ENCODE data around the gene SRGAP2. TPM values are rescaled to one million over a fixed set of nuclear protein-coding genes. Genes with fewer than 3 reads are reported as not detected.
"Not testable (repeated sequence)": the region's sequence is repeated elsewhere in the genome, so short reads cannot be mapped to it uniquely, and the experiment has no call there.

SRGAP2 gene
- total RNA-seq, 6 experiments from 2014 or later, result 9.8 to 20.0 (median 15.3) TPM

DNA sequence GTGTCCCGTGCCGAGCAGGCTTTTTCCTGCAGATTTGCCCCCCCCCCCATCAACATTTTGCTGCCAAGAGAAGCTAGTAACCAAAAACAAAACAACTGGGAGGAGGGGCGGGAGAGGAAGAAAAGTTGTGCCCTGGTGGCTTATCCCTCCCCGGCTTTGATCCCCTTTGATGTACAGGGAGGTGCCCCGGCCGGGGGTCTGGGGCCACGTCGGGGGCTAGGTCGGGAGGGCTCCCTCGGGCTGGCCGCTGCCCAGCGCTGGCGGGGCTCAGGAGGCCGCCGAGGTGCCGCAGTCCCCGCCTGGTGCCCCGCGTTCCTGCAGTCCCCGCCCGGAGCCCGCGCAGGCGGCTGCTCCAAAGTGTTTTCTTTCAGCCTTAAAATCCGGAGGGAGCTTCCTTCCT lies 1.5 kb downstream of the SRGAP2 start:
- H3K27ac ChIP-seq; H3K4me1 ChIP-seq; H3K9me3 ChIP-seq; H3K36me3 ChIP-seq; H3K27me3 ChIP-seq; ATAC-seq; intact Hi-C loops (cut with DNase I): not testable (repeated sequence)
- peak overlapping the region; percentile 33 to 54 (median 43) for H3K4me3 ChIP-seq
- WGBS (ENCODE audit: insufficient coverage, low coverage, low lambda C conversion rate, missing lambda C conversion rate), result 0% methylated on average over 2 of the region's 25 CpGs
- DNase-seq, result peak; percentile 21 to 37 (median 27)

DNA sequence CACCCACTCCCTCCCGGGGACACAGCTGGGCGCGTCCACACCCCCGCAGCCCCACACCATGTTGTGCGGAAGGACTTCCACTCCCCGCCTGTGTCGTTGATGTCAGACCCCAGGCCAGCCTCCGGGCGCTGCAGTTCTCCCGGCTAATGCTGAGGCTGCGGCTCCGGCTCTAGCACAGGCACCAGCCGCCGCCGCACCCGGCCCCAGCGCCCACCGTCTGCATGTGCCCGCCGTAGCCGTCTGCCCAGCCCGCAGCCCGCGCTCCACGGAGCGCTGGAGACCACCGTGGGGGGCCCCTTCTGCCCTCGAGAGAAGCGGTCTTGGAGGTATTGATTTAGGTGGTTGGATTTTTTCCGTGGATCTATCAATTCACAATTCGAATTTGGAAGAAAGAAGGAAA lies 2.2 kb downstream of the SRGAP2 start:
- no CpG with 5 or more reads among the region's 31 CpGs for WGBS (ENCODE audit: insufficient coverage, low coverage, low lambda C conversion rate, missing lambda C conversion rate)
- intact Hi-C loops (cut with DNase I); H3K27ac ChIP-seq; H3K36me3 ChIP-seq; ATAC-seq; H3K4me1 ChIP-seq; H3K9me3 ChIP-seq; H3K27me3 ChIP-seq: not testable (repeated sequence)
- peak; percentile 23 to 42 (median 35) for DNase-seq
- H3K4me3 ChIP-seq, result peak overlapping the region in 2 of 3 donors; percentile 16 to 27

DNA sequence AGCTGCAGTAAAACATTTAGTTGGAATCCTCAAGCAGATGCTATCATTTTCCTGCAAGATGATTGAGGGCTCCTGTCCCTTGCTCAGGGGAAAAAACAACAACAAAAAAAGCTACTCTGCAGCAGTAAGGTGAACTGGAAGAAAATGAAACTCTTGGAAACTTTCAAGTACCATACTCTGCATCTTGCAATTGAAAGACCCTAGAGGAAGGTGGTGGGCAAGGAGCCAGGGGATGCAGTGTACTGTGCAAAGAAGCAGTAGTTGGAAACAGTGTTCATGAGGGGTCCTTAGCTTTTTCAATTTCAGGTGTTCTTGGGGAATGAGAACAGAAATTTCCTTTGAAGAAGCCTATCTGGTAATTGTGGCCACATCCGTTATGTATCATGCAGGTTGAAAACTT lies 7.5 kb downstream of the SRGAP2 start:
- H3K27me3 ChIP-seq; intact Hi-C loops (cut with DNase I); H3K36me3 ChIP-seq; H3K4me3 ChIP-seq; H3K27ac ChIP-seq; H3K9me3 ChIP-seq; ATAC-seq; H3K4me1 ChIP-seq; DNase-seq: not testable (repeated sequence)
- no CpG with 5 or more reads among the region's 1 CpG for WGBS (ENCODE audit: insufficient coverage, low coverage, low lambda C conversion rate, missing lambda C conversion rate)

DNA sequence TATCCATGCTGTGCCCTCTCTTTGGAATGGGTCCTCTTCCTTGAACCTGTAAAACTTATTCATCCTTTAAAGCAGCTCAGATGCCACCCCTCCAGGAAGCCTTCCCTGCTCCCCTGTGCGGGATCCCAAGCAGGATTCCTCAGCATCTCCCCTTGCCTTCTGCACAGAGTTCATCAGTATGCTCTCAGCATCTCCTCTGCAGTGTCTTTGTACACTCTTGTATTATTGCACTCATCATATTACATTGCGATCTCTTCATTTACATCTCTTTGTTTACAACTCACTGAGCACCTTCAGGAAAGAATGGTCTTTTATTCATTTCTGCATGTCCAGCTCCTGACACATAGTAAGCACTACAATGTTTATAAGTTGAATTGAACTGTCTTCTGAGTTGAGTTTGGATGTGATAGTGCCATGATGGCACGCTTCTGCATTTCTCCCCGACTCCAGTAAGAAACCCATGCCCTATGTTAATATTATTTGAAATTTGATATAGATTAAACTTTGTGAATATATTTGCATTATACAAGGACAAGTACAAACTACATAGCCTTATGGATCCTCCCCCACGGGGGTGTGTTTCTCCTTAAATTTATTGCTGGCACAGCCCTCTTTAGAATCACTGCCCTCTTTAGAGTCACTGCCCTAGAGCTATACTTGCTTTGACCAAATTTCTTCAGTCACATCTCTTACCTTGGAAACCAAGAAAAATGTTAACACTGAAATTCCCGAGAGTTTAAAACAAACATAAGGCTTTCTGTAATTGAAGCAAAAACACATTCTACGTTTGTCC lies 12.5 kb downstream of the SRGAP2 start:
- H3K4me1 ChIP-seq; ATAC-seq; H3K4me3 ChIP-seq; H3K27me3 ChIP-seq; H3K27ac ChIP-seq; H3K36me3 ChIP-seq; H3K9me3 ChIP-seq; DNase-seq; intact Hi-C loops (cut with DNase I): not testable (repeated sequence)
- 84% methylated on average over 3 of the region's 7 CpGs for WGBS (ENCODE audit: insufficient coverage, low coverage, low lambda C conversion rate, missing lambda C conversion rate)

DNA sequence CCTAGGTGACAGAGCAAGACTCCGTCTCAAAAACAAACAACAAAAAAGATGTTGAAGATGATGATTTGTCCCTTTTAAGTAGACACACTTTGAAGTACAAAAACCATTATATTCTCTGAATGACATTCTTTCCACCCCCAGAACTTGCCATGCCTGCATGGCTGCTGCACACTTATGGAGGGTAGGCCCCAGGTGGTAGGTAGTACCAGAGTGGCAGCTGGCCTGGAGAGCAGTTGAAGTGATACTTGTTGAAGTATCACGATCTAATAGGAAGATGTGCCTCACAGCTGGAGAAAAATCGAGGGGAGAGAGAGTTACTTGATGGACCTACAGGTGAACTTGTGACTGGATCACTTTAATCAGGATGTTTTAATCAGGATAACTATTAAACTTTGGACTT lies 14.9 kb downstream of the SRGAP2 start:
- intact Hi-C loops (cut with DNase I); DNase-seq; ATAC-seq; H3K9me3 ChIP-seq; H3K36me3 ChIP-seq; H3K27me3 ChIP-seq; H3K27ac ChIP-seq; H3K4me1 ChIP-seq; H3K4me3 ChIP-seq: not testable (repeated sequence)
- WGBS (ENCODE audit: insufficient coverage, low coverage, low lambda C conversion rate, missing lambda C conversion rate), result no CpG with 5 or more reads among the region's 3 CpGs

DNA sequence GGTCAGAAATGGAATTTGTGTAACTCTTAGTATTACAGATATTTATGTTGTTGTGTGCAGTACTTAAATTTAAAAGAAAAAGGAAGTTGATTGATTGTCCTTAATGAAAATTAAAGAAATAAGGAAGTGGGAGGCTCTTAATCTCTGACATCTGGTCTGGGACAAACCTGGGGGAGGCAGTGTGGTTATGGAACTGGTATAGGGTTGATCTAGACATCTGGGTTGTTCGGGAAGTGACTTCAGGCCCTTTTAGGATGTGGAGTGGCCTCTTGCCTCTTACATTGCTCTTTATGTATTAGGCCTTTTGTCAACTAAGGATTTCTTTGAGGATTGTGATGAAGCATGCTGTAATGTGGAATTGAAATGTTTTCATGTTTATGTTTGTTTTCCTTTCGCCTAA lies 15.4 kb downstream of the SRGAP2 start:
- H3K36me3 ChIP-seq; H3K4me1 ChIP-seq; H3K9me3 ChIP-seq; ATAC-seq; H3K4me3 ChIP-seq; H3K27ac ChIP-seq; H3K27me3 ChIP-seq; intact Hi-C loops (cut with DNase I); DNase-seq: not testable (repeated sequence)
- WGBS (ENCODE audit: insufficient coverage, low coverage, low lambda C conversion rate, missing lambda C conversion rate), result no CpG with 5 or more reads among the region's 2 CpGs

DNA sequence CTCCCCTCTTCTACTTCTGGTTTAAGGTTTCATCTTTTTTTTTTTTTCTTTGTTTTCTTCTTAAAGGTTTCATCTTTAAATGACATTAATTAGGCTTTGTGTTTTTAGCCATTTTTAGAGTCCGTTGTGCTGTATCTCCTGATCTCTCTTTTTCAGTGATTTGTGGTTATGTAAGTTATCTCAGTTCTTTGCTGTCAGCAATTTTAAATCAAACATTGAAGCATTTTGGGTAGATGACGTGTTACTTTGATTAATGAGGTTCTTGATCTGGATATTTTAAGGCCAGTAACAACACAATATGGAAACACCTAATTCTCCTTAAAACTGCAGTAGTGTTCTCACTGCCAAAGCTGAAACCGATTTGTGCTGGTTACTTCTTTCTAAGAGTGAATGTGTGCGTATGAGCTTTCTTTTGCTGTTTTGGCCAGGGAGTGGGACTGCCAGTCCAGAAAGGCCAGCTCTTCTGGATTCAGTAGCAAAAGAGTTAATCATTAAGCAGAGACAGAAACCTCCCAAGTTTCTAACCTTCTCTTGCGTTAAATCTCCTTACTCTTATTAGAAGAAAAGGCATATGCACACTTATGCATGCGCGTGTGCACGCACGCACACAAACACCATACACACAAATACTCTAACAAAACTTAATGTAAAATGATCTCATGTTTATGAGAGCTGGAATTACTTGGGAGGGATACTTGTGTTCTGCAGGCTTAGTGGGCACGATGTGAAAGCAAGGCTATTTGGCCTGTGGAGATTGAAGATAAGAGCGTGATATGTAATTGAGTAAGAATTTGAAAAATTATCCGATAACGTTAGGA lies 16.4 kb downstream of the SRGAP2 start:
- H3K4me1 ChIP-seq; DNase-seq; H3K27me3 ChIP-seq; H3K9me3 ChIP-seq; H3K36me3 ChIP-seq; intact Hi-C loops (cut with DNase I); H3K4me3 ChIP-seq: not testable (repeated sequence)
- ATAC-seq, result peak; percentile 67 to 88 (median 76)
- H3K27ac ChIP-seq, result peak overlapping the region in 2 of 3 donors; percentile 36 to 40
- WGBS (ENCODE audit: insufficient coverage, low coverage, low lambda C conversion rate, missing lambda C conversion rate), result 16% methylated on average over 3 of the region's 13 CpGs

DNA sequence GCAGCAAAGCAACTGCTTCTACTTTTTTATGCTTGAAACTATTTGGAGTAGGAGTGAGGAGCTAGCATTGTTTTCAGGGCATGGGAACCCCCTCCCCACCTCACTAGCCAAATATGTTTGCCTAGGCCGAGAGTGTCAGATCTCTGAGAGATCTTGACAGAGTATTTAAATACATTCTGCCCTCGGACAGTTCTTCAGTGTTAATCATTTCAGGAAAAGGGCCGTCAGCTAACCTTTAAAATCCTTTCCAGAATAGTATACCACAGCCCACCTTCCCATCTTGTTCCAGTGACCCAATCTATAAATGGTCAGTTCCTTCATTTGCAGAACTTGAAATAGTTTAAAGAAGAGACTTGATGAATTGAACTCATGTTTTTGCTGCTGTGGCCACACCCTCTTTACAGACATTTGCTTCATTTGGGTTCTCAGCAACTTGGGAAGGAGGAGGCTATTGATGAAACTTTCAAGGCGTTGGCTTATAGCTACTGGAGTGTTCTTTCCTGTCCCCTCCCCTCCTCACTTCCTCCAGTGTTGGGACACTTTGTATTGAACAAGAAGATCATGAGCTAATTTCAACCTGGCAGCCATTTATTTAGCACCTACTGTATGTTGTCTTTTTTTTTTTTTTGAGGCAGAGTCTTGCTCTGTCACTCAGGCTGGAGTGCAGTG lies 17.1 kb downstream of the SRGAP2 start:
- DNase-seq; H3K4me3 ChIP-seq; H3K4me1 ChIP-seq; intact Hi-C loops (cut with DNase I); H3K9me3 ChIP-seq; H3K36me3 ChIP-seq; H3K27me3 ChIP-seq: not testable (repeated sequence)
- WGBS (ENCODE audit: insufficient coverage, low coverage, low lambda C conversion rate, missing lambda C conversion rate), result 37% methylated on average over 4 of the region's 4 CpGs
- peak overlapping the region in 2 of 3 donors; percentile 36 to 40 for H3K27ac ChIP-seq
- peak; percentile 32 to 56 (median 46) for ATAC-seq

DNA sequence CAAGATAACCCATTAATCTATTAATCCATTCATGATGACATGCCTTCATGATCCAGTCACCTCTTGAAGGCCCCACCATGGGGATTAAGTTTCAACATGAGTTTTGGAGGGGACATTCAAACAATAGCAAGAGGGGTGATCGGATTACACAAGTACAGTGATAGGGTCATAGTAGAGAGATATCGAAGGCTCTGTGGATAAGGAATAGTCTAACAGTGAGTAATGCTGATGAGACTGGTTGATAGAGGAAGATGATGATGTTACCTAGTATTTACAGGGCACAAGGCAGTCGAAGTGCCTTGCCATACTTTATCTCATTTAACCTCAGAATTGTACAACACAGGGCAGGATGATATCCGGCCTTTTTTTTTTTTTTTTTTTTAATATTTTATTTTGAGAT lies 18.2 kb downstream of the SRGAP2 start:
- WGBS (ENCODE audit: insufficient coverage, low coverage, low lambda C conversion rate, missing lambda C conversion rate), result no CpG with 5 or more reads among the region's 4 CpGs

DNA sequence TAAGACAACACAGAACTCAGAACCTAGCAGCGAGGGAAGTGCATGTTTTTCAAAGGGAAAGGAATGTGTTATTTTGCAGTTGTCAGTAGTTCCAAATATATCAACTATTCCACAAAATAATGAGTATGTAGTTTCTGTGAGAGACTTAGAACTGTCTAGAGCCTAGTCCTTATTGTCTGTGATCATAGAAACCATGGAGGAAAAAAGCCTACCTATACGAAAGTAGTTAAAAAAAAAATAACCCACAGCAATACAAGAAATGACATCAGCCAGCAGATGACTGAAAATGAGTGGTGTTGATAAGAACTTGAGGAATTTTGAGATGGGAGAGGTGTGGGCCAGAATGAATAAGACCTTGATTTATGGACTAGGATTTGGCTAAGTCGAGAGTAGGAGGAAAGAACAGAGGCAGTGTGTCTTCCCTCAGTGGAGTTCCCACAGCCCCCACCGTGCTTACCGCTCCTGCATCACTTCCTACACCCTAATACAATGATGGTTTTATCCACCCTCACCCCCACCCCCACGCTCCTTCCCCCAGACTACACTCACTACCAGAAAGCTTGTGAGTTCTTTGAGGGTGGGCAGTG lies 20.9 kb downstream of the SRGAP2 start:
- H3K27me3 ChIP-seq; ATAC-seq; H3K9me3 ChIP-seq; H3K36me3 ChIP-seq; H3K4me3 ChIP-seq; H3K27ac ChIP-seq; DNase-seq; H3K4me1 ChIP-seq; intact Hi-C loops (cut with DNase I): not testable (repeated sequence)
- 96% methylated on average over 2 of the region's 6 CpGs for WGBS (ENCODE audit: insufficient coverage, low coverage, low lambda C conversion rate, missing lambda C conversion rate)

More for the DNA sequence above, 18.2 kb downstream of the SRGAP2 start:
- H3K4me1 ChIP-seq; intact Hi-C loops (cut with DNase I); ATAC-seq; H3K27ac ChIP-seq; H3K27me3 ChIP-seq; H3K36me3 ChIP-seq; H3K9me3 ChIP-seq; H3K4me3 ChIP-seq; DNase-seq: not testable (repeated sequence)

DNA sequence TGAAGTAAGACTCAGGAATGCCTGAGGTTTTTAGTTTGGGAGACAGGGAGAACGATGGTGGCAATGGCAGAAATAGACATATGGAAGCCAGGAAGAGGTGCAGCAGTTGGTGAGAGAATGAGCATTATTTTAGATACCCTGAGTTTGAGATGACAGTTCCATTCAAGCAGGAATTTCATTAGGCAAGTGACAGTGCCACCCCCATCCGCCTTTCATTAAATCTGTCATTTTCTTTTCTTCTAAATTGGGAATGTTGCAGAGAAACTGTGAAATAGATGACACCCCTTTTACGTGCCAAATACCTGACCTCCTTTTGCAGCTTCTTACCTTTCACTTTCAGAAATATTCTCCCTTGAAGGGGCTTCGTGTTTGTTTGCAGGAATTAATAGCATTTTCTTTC lies 22.0 kb downstream of the SRGAP2 start:
- H3K27ac ChIP-seq; H3K4me1 ChIP-seq; DNase-seq; intact Hi-C loops (cut with DNase I); H3K27me3 ChIP-seq; H3K36me3 ChIP-seq; H3K9me3 ChIP-seq; H3K4me3 ChIP-seq; ATAC-seq: not testable (repeated sequence)
- 91% methylated on average over 3 of the region's 4 CpGs for WGBS (ENCODE audit: insufficient coverage, low coverage, low lambda C conversion rate, missing lambda C conversion rate)

Data from right lobe of liver (tissue), 6 donors.